H1 (cell line): ENCODE measurements around the gene NDUFA11. TPM values are rescaled to one million over a fixed set of nuclear protein-coding genes. Genes with fewer than 3 reads are reported as not detected.

Experiments
- CTCF ChIA-PET: fragments of 300-600 bp; sonication (Branson Sonifier 250); formaldehyde crosslinking; loops from one replicate; lab custom pipeline; 2021; ENCODE audit not compliant: partially characterized antibody; lab: Charles Lee
- POLR2A ChIA-PET: fragments of 300-600 bp; sonication (Branson Sonifier 250); formaldehyde crosslinking; loops from one replicate; lab custom pipeline; 2021; ENCODE audit warnings: inconsistent platforms; ENCODE audit not compliant: partially characterized antibody; lab: Charles Lee
- DNase-seq, 2 experiments: peaks; one replicate each; pipeline versions ENCODE4 v3.0.0 to v3.0.0-alpha.2; 2010 to 2022; ENCODE audit warnings: low spot score in 2 of 2, low read depth in 1 of 2, mixed read lengths in 1 of 2
- FAIRE-seq: peaks from 2 replicates; lab custom pipeline; 2011; peaks lifted over from hg19 to GRCh38; lab: Jason Lieb, UNC
- H2AFZ ChIP-seq: 2 replicates; pipeline ENCODE4 v1.8.1; 2012; ENCODE audit warnings: low read length, inconsistent platforms
- H2AK5ac ChIP-seq: 2 replicates; pipeline ENCODE4 v1.6.1; 2013; ENCODE audit warnings: low read depth, low read length
- H2BK120ac ChIP-seq: replicated peaks from 2 replicates; pipeline ENCODE3; 2013; ENCODE audit warnings: low read depth, low read length, inconsistent platforms
- H2BK12ac ChIP-seq: 2 replicates; pipeline ENCODE4 v1.6.1; 2013; ENCODE audit warnings: low read depth, low read length
- H2BK15ac ChIP-seq: 2 replicates; pipeline ENCODE4 v1.6.1; 2013; ENCODE audit warnings: low read length
- H2BK20ac ChIP-seq: 2 replicates; pipeline ENCODE4 v1.6.1; 2013; ENCODE audit warnings: low read length
- H2BK5ac ChIP-seq: 2 replicates; pipeline ENCODE4 v1.6.1; 2013; ENCODE audit warnings: low read depth, low read length
- H3K14ac ChIP-seq: 2 replicates; pipeline ENCODE4 v1.6.1; 2013; ENCODE audit warnings: inconsistent platforms; ENCODE audit not compliant: insufficient read length
- H3K18ac ChIP-seq: 2 replicates; pipeline ENCODE4 v1.6.1; 2013; ENCODE audit warnings: low read length; ENCODE audit errors: extremely low read depth
- H3K23ac ChIP-seq: 2 replicates; pipeline ENCODE4 v1.6.1; 2013; ENCODE audit warnings: inconsistent platforms; ENCODE audit not compliant: insufficient read length
- H3K23me2 ChIP-seq: 2 replicates; pipeline ENCODE4 v1.6.1; 2013; ENCODE audit warnings: low read depth, low read length
- H3K27ac ChIP-seq: 2 replicates; pipeline ENCODE4 v1.6.1; 2011; ENCODE audit warnings: low read depth, low read length, inconsistent platforms
- H3K27me3 ChIP-seq, 4 experiments: replicated peaks in 1 of 4; 1 replicate in 1 of 4; 2 replicates in 3 of 4; pipeline versions ENCODE4 v1.6.1 to v1.8.1; 2011 to 2013; ENCODE audit warnings: low read length in 3 of 4, mild to moderate bottlenecking in 3 of 4, inconsistent platforms in 2 of 4, mixed read lengths in 2 of 4, moderate library complexity in 1 of 4; ENCODE audit not compliant: control insufficient read depth in 3 of 4, insufficient read depth in 3 of 4; ENCODE audit errors: extremely low read depth in 1 of 4
- H3K36me3 ChIP-seq, 4 experiments: 2 replicates each; pipeline versions ENCODE4 v1.6.1 to v1.8.1; 2011 to 2013; ENCODE audit warnings: mild to moderate bottlenecking in 4 of 4, low read length in 3 of 4, moderate library complexity in 2 of 4, control low read depth in 1 of 4, inconsistent platforms in 1 of 4; ENCODE audit not compliant: insufficient read depth in 4 of 4, control insufficient read depth in 2 of 4
- H3K4ac ChIP-seq: replicated peaks from 2 replicates; pipeline ENCODE3; 2013; ENCODE audit warnings: low read length, low read depth, mixed read lengths, inconsistent platforms; ENCODE audit not compliant: insufficient read length
- H3K4me1 ChIP-seq, 4 experiments: replicated peaks in 1 of 4; 1 replicate in 1 of 4; 2 replicates in 3 of 4; pipeline versions ENCODE4 v1.6.1 to v1.8.1; 2011 to 2013; ENCODE audit warnings: low read length in 3 of 4, inconsistent platforms in 2 of 4, mixed read lengths in 1 of 4; ENCODE audit not compliant: insufficient read depth in 4 of 4, control insufficient read depth in 3 of 4
- H3K4me2 ChIP-seq, 2 experiments: 2 replicates each; pipeline versions ENCODE4 v1.6.1 to v1.8.1; 2011 to 2013; ENCODE audit warnings: low read depth in 2 of 2, low read length in 2 of 2, control low read depth in 1 of 2, inconsistent platforms in 1 of 2, mild to moderate bottlenecking in 1 of 2; ENCODE audit not compliant: insufficient read depth in 1 of 2
- H3K4me3 ChIP-seq, 4 experiments: fragments of 200-600, 300-600 bp in 1 of 4; sonication (generic), shearing (Covaris generic), sonication (Bioruptor Twin) in 1 of 4; 2 replicates each; pipeline versions ENCODE4 v1.5.1 to v1.8.1; 2011 to 2016; ENCODE audit warnings: low read length in 4 of 4, low read depth in 3 of 4, control low read depth in 2 of 4, inconsistent platforms in 2 of 4, mild to moderate bottlenecking in 2 of 4, mixed read lengths in 1 of 4, moderate library complexity in 1 of 4; ENCODE audit not compliant: insufficient read depth in 2 of 4; ENCODE audit errors: extremely low read depth in 1 of 4
- H3K56ac ChIP-seq: replicated peaks from 2 replicates; pipeline ENCODE3; 2013; ENCODE audit warnings: low read depth, mild to moderate bottlenecking, mixed read lengths, low read length, inconsistent platforms; ENCODE audit not compliant: insufficient read length
- H3K79me1 ChIP-seq: 2 replicates; pipeline ENCODE4 v1.6.1; 2013; ENCODE audit warnings: low read depth, low read length, control low read depth
- H3K79me2 ChIP-seq, 2 experiments: 2 replicates each; pipeline versions ENCODE4 v1.6.1 to v1.8.1; 2012 to 2013; ENCODE audit warnings: low read length in 2 of 2, mild to moderate bottlenecking in 2 of 2, inconsistent platforms in 1 of 2; ENCODE audit not compliant: insufficient read depth in 2 of 2, control insufficient read depth in 1 of 2
- H3K9ac ChIP-seq, 4 experiments: replicated peaks in 1 of 4; 1 replicate in 1 of 4; 2 replicates in 3 of 4; pipeline versions ENCODE4 v1.6.1 to v1.8.1; 2011 to 2013; ENCODE audit warnings: low read depth in 3 of 4, low read length in 3 of 4, control low read depth in 2 of 4, mild to moderate bottlenecking in 2 of 4, moderate library complexity in 2 of 4, inconsistent platforms in 1 of 4; ENCODE audit errors: extremely low read depth in 1 of 4
- H3K9me3 ChIP-seq, 2 experiments: 2 replicates each; pipeline versions ENCODE4 v1.6.1 to v1.8.1; 2012 to 2013; ENCODE audit warnings: mild to moderate bottlenecking in 2 of 2, moderate library complexity in 2 of 2, control low read depth in 1 of 2, inconsistent platforms in 1 of 2, low read depth in 1 of 2, low read length in 1 of 2, mixed read lengths in 1 of 2; ENCODE audit not compliant: insufficient read depth in 2 of 2
- H4K20me1 ChIP-seq, 2 experiments: replicated peaks in 1 of 2; 2 replicates each; pipeline versions ENCODE3 to v1.8.1; 2011 to 2013; ENCODE audit warnings: inconsistent platforms in 2 of 2, low read length in 2 of 2, mild to moderate bottlenecking in 1 of 2; ENCODE audit not compliant: insufficient read depth in 2 of 2, control insufficient read depth in 1 of 2
- H4K5ac ChIP-seq: 2 replicates; pipeline ENCODE4 v1.6.1; 2013; ENCODE audit warnings: low read length, low read depth, mixed read lengths, inconsistent platforms; ENCODE audit not compliant: insufficient read length
- H4K8ac ChIP-seq: 2 replicates; pipeline ENCODE4 v1.8.0; 2013; ENCODE audit warnings: mild to moderate bottlenecking, moderate library complexity, low read length, inconsistent platforms; ENCODE audit not compliant: insufficient read depth; ENCODE audit errors: extremely low read depth
- H4K91ac ChIP-seq: replicated peaks from 2 replicates; pipeline ENCODE3; 2013; ENCODE audit warnings: low read length, mixed read lengths, inconsistent platforms; ENCODE audit not compliant: insufficient read length
- CTBP2 ChIP-seq: IDR thresholded peaks from 2 replicates; pipeline ENCODE4 v1.7.0; 2011; ENCODE audit warnings: borderline replicate concordance, mild to moderate bottlenecking, moderate library complexity, mixed read lengths, low read length; ENCODE audit not compliant: insufficient read depth, insufficient read length
- EP300 ChIP-seq, 2 experiments: IDR thresholded peaks; 1 replicate in 1 of 2; 2 replicates in 1 of 2; pipeline ENCODE4 v1.6.1; 2011 to 2012; ENCODE audit warnings: low read depth in 2 of 2, low read length in 2 of 2, mild to moderate bottlenecking in 2 of 2, borderline replicate concordance in 1 of 2, inconsistent platforms in 1 of 2, moderate library complexity in 1 of 2
- JUND ChIP-seq: IDR thresholded peaks from 2 replicates; pipeline ENCODE4 v1.6.1; 2011; ENCODE audit warnings: mild to moderate bottlenecking, improper control_type of control experiment, low read length
- MAX ChIP-seq: IDR thresholded peaks from 2 replicates; pipeline ENCODE4 v1.6.1; 2012; ENCODE audit warnings: inconsistent platforms
- PHF8 ChIP-seq: fragments of 200-600 bp; sonication (generic); conservative IDR thresholded peaks from 2 replicates; pipeline ENCODE4 v1.7.1; 2012; ENCODE audit warnings: low read depth, mild to moderate bottlenecking, inconsistent platforms, low read length, moderate library complexity
- POLR2A ChIP-seq, 2 experiments: IDR thresholded peaks; 1 replicate in 1 of 2; 2 replicates in 1 of 2; pipeline ENCODE4 v1.6.1; 2011; ENCODE audit warnings: low read depth in 2 of 2, low read length in 2 of 2, mild to moderate bottlenecking in 2 of 2; ENCODE audit errors: control extremely low read depth in 1 of 2
- SIN3A ChIP-seq, 2 experiments: IDR thresholded peaks in 1 of 2; conservative IDR thresholded peaks in 1 of 2; 2 replicates each; pipeline ENCODE4 v1.6.1; 2011 to 2012; ENCODE audit warnings: low read length in 2 of 2, improper control_type of control experiment in 1 of 2, low read depth in 1 of 2, mild to moderate bottlenecking in 1 of 2
- SP2 ChIP-seq: IDR thresholded peaks from 2 replicates; pipeline ENCODE4 v1.6.1; 2012; ENCODE audit warnings: mild to moderate bottlenecking, low read length, inconsistent platforms
- TAF1 ChIP-seq: IDR thresholded peaks from 2 replicates; pipeline ENCODE4 v1.6.1; 2011; ENCODE audit warnings: mild to moderate bottlenecking, low read depth, low read length
- TAF7 ChIP-seq: optimal IDR thresholded peaks from 2 replicates; pipeline ENCODE3; 2011; ENCODE audit warnings: low read depth, mild to moderate bottlenecking, inconsistent platforms, low read length, moderate library complexity, borderline replicate concordance
- WGBS, 2 experiments: shearing (Covaris generic) in 1 of 2; methylation state at CpG; one replicate each; pipeline versions ENCODE4 v1.1.6 to v1.1.7; 2013 to 2015; ENCODE audit warnings: low lambda C conversion rate in 2 of 2, mixed read lengths in 2 of 2, inconsistent platforms in 1 of 2, low coverage in 1 of 2, missing lambda C conversion rate in 1 of 2; ENCODE audit not compliant: insufficient replicate concordance in 2 of 2, insufficient coverage in 1 of 2, insufficient read length in 1 of 2; ENCODE audit errors: extremely low coverage in 1 of 2, missing lambda C conversion rate in 1 of 2; 5-methylcytosine and 5-hydroxymethylcytosine counted together
- polyA plus RNA-seq, 7 experiments: library from polyadenylated mRNA; depleted of rRNA in 3 of 7; stranded (reverse) in 5 of 7; unstranded in 2 of 7; fragments of >200 nt in 5 of 7; fragments of 200-250 nt in 2 of 7; gene quantifications; 1 replicate in 5 of 7; 2 replicates in 1 of 7; 4 replicates in 1 of 7; pipeline versions ENCODE4 v1.2.1 to v1.2.3, GENCODE V29; 2011 to 2013; ENCODE audit warnings: missing spikeins in 2 of 7, mixed read lengths in 2 of 7
- total RNA-seq: library from RNA; stranded (reverse); fragmentation: NEBNext Ultra II Directional; extraction: Animal tissue kit (Norgen Biotek cat#: 25700); gene quantifications from 2 replicates; pipeline ENCODE4 v1.2.1, GENCODE V29; 2021

Gene NDUFA11
- total and polyA plus RNA-seq, 2 of the 8 experiments (the other 6 are each of a cell fraction or from before 2014, with no cell fraction given): 205 to 1,037 TPM

- Histone ChIP-seq H4K8ac (peak within 1 kb of the TSS; percentile 97), H3K4me1 (peaks cover 0 to 5% (median 0%) of the 10 kb centered on the region in 4 experiments; a peak in 4 of 7 replicates), H4K91ac (no peak within 1 kb of the TSS), H2BK120ac (no peak within 1 kb of the TSS), H2AK5ac (no peak within 1 kb of the TSS), H3K18ac (peak within 1 kb of the TSS; percentile 84), H3K27ac (peak within 1 kb of the TSS; percentile 87), H3K23me2 (peaks cover 9% of the 10 kb centered on the region), H3K14ac (no peak within 1 kb of the TSS), H2AFZ (peak within 1 kb of the TSS; percentile 97; the same call in 1 of the 2 replicates), H2BK12ac (peak within 1 kb of the TSS; percentile 65; the same call in 1 of the 2 replicates), H3K36me3 (no peaks in the 10 kb centered on the region), H3K79me2 (peaks cover 3 to 33% of the 10 kb centered on the region in 2 experiments; a peak in 3 of 4 replicates), H3K23ac (no peak within 1 kb of the TSS), H3K4ac (no peak within 1 kb of the TSS), H3K4me2 (peak within 1 kb of the TSS; percentile 58 to 90), H3K27me3 (no peaks in the 10 kb centered on the region), H3K79me1 (peaks cover 5% of the 10 kb centered on the region), H3K4me3 (peak within 1 kb of the TSS; percentile 80 to 99 (median 95)), H2BK15ac (0 out of 2 replicates have a peak within 1 kb of the TSS, but pooled peaks have one; percentile 65), H4K20me1 (peaks cover 3 to 11% of the 10 kb centered on the region in 2 experiments), H3K9me3 (no peaks in the 10 kb centered on the region), H3K9ac (peak within 1 kb of the TSS; percentile 65 to 99 (median 88)), H3K56ac (peak within 1 kb of the TSS; percentile 81), H2BK5ac (peak within 1 kb of the TSS; percentile 98), H4K5ac (peak within 1 kb of the TSS; percentile 94), H2BK20ac (no peak within 1 kb of the TSS)
- CTCF ChIA-PET: interaction anchor here (1.7 to 6.5 kb wide), 3 partner anchors 63 to 100 kb away, joined by 3 to 43 read pairs (median 12); partner anchors contain the start of gene NRTN
- 1% methylated on average over 33 of the region's 61 CpGs; no CpG with 5 or more reads in 1 of the 2 experiments for WGBS, 2 experiments
- DNase-seq (peak; percentile 99 to 100), FAIRE-seq (peak; percentile 95)
- POLR2A ChIA-PET: interaction anchor here (0.7 to 6.1 kb wide), 15 partner anchors 9 to 215 kb away, joined by 3 to 49 read pairs (median 7); partner anchors contain the start of genes CAPS, LONP1, RANBP3 and RPL36
- no peak for TF ChIP-seq CTBP2
- TF ChIP-seq PHF8: 0 out of 2 replicates have a peak, but pooled peaks have one; percentile 28
- peak in 1 of 2 experiments; percentile 70; a peak in 2 of 3 replicates for TF ChIP-seq POLR2A (IDR thresholded peaks at IDR 0.05; ENCODE audit: control extremely low read depth in 1 of 2, low read depth in 2 of 2, low read length in 2 of 2)
- peak; percentile 82 for TF ChIP-seq TAF1
- peak; percentile 9; the same call in 1 of the 2 replicates for TF ChIP-seq MAX
- peak; percentile 7; the same call in 1 of the 2 replicates for TF ChIP-seq SP2
- no peak for TF ChIP-seq JUND
- TF ChIP-seq TAF7: peak; percentile 72
- peak; percentile 17 to 51; a peak in 1 of 4 replicates for TF ChIP-seq SIN3A (conservative IDR thresholded peaks at IDR 0.05 in 1 of 2, IDR thresholded peaks at IDR 0.05 in 1 of 2; ENCODE audit: low read depth in 1 of 2, low read length in 2 of 2)
- TF ChIP-seq EP300 (IDR thresholded peaks at IDR 0.05; ENCODE audit: borderline replicate concordance in 1 of 2, low read depth in 2 of 2, low read length in 2 of 2): no peak
These were observed 943 bp upstream of the NDUFA11 start, which contains the start of gene VMAC for GRCh38 chr19:5904352-5905113. Gene VMAC (plus strand): TSS chr19:5904872. CDS start chr19:5904891, 19 bp downstream.
